ENCODE measurements around the gene ABHD4. TPM values are rescaled to one million over a fixed set of nuclear protein-coding genes. Genes with fewer than 3 reads are reported as not detected.
A peak's percentile ranks its signal among the peaks of the same experiment; 100 is the strongest.
"Not testable (repeated sequence)": the region's sequence is repeated elsewhere in the genome, so short reads cannot be mapped to it uniquely, and the experiment has no call there.

The ABHD4 gene
- total RNA-seq, 1 experiment from 2014 or later: 11.6 TPM

DNA sequence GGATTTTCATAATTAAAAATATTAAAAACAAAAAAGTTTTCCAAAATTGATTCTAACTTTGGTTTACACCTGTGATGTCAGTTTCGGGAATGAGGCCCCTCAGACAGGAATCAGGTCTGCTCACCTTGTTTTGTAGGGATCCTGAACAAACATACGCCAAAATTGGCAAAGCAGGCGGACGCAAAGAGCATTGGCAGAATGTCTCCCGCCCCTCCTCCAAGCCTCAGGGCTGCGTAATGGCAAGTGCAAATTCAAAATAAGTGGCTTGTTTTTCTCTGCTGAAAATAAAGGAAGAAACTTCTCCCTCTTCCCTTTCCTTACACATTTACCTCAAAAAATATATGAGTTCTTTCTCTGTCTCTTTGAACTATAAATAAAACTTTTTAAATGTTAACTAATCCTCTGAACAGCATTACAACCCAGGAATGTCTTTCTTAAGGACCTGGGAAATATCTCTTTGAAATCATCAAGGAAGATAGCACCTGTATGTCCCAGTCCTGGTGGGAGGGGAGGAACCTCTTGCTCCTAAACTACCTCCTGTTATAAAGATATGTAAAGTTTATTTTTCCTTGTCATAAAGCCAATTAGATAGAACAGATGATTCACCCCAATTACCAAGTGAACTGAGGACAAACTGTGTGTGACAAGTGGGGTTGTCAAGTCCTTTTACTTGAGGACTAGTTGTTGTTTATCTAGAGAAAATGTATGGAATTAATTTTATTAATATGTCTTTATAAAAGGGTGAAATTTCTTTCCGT is 29.6 kb downstream of the ABHD4 start:
- no peak for DNase-seq (ENCODE audit: low spot score)

DNA sequence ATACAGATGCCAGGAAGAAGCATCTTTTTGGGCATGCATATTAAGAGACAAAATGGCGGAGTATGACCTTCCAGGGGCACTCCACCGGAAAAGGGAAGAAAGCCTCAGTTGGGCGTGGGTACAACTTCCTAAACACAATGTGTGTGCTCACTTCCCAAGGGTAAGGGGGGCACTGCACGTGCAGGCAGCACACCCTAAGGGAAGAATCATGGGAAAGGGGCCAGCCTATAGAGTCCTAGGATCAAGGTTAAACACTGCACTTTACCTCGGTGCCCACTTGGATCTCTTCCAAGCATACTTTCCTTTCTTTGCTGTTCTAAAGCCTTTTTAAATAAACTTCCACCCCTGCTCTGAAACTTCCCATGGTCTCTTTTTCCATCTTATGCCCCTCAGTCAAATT is 31.3 kb downstream of the ABHD4 start:
- DNase-seq (ENCODE audit: low spot score): no peak

DNA sequence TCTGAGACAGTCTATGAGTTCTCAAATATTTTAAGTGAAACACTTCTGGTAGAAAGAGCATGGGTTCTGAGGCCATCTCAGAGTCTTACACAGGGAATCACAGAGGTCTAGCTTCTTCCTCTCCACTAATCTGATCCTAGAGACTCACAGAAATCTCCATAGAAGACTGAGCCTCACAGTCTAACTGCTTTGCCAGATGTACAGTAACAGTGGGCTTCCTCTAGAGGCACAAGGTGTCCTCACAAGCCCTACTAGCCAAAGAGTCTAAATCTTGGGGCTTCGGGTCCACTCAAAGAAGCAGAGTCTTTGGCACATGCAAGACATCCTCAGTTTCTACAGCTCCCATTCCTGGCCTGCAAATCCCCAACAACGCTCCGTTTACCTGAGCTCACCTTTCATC is 32.0 kb downstream of the ABHD4 start:
- no peak for DNase-seq (ENCODE audit: low spot score)

- no peak for DNase-seq (ENCODE audit: low spot score)
Measured at GRCh38 chr14:22630486-22630885, 32.4 kb downstream of the ABHD4 start.

GRCh38 chr14:22634233-22634900 is 36.3 kb downstream of the ABHD4 start:
- DNase-seq (ENCODE audit: low spot score): no peak

DNA sequence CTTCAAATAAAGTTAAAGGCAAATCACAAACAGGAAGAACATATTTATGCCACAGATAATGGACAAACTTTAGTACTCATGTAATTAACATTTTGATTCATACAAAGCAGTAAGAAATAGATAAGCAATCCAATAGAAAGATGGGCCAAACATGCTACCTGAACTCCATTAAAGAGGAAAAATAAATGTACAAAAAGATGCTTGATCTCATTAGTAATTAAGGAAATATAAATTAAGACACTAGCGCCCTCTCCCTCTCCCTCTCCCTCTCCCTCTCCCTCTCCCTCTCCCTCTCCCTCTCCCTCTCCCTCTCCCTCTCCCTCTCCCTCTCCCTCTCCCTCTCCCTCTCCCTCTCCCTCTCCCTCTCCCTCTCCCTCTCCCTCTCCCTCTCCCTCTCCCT is 37.9 kb downstream of the ABHD4 start:
- not testable (repeated sequence) for DNase-seq (ENCODE audit: low spot score)

DNA sequence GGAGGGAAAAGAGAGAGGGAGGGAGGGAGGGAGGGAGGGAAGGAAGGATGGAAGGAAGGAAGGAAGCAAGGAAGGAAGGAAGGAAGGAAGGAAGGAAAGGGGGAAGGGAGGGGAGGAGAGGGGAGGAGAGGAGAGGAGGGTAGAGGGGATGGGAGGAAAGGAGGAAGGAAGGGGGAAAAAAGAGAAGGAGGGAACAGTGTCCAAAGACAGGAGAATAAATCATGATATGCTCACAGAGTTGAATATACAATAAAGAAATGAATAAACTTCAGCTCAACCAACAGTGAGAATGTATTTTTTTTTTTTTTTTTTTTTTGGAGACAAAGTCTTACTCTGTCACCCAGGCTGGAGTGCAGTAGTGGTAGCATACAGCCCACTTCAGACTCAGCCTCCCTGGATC is 42.1 kb downstream of the ABHD4 start:
- DNase-seq (ENCODE audit: low spot score): no peak

DNA sequence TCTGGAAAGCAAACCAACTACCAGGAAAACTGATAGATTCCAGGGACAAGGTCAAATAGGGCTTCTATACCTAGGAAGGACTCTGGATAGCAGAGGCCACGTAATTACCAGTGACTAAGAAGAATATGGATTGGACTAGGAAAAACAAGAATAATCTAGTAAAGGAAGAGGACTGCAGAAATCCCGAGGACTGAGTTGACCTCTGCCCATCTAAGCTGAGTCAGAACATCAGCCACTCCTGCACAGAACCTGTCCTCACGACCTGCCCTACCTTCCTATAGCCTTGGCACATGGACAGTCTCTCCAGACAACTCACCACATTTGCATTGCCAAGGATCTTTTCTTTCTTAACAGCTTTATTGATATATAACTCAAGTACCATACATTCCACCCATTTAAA is 43.7 kb downstream of the ABHD4 start:
- no peak for DNase-seq (ENCODE audit: low spot score)

- no peak for DNase-seq (ENCODE audit: low spot score)
Measured at GRCh38 chr14:22644305-22644635, 46.2 kb downstream of the ABHD4 start, which contains the start of gene OR6J1. Gene OR6J1, minus strand, starts transcription at chr14:22644352. Its CDS starts 9,541 bp downstream, at chr14:22634811.

DNA sequence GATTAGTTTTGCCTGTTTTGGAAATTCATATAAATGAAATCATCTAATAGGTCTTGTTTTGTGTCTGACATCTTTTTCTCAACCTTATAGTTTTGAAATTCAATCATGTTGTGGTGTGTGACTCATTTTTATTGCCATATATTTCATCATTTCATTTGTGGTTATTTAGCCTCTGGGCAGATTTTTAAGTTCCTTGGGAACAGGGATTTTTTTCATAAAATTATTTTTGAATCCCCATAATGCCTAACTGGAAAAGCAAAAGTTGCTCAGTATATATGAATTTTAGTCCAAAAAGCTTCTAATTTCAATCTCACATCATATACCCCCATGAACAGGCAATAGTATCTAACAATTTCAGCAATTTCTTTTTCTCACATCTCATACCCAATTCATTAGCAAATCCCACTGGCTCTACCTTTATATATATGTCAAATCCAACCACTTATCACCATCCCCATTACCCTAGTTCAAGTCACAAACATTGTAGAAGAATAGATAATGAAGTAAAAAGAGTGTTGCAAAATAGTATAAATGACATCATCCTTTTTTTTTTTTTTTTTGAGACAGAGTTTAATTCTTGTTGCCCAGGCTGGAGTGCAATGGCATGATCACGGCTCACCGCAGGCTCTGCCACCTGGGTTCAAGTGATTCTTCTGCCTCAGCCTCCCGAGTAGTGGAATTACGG is 48.6 kb downstream of the ABHD4 start:
- no peak for DNase-seq (ENCODE audit: low spot score)

- no peak for DNase-seq (ENCODE audit: low spot score)
Measured at GRCh38 chr14:22648506-22648905, 50.4 kb downstream of the ABHD4 start.

GRCh38 chr14:22650046-22650739 is 52.1 kb downstream of the ABHD4 start:
- no peak for DNase-seq (ENCODE audit: low spot score)

DNA sequence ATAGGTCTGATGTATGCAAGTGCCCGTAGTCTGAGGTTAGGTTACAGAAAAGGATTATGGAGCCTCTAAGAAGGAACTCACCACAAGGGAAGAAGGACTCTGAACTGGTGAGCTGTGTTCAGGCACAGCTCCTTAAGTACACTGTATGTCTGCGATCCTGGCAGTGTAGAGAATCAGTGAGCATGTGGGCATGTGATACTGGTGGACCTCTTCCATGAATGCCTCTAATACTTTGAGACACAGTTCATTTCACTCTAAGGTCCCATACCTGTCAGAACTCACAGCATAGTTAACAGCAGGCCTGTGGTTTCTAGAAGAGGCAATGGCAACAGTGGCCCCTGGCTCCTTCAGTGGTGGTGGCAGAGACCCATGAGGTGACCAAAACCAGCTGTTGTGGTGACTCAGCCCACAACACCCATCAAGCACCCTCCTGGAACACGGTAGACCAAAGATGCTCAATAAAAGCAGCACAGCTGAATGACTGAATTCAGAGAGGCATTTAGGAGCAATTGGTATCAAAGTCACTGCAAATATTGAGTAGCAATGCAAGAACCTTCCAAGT is 52.9 kb downstream of the ABHD4 start:
- DNase-seq (ENCODE audit: low spot score): peak; percentile 57

DNA sequence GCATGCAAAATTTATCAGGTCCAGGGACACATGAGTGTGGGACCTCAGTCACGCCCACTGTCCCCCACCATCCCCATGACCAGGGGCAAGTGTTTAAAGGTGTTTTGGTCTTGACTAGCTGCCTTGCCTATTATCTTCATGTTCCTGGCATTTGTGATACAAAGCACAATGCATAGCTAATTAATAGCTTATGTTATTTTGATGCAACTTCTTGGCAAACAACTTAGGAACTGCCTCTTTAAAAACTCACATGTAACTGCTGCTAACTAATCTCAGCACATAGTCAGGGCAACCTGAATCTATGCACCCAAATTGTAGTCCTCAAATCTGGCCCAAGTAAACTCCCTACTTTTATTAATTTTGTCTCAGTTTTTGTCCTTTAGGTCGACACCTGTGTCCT is 53.5 kb downstream of the ABHD4 start:
- no peak for DNase-seq (ENCODE audit: low spot score)

GRCh38 chr14:22653012-22653621 is 55.0 kb downstream of the ABHD4 start:
- peak; percentile 58 for DNase-seq (ENCODE audit: low spot score)

DNA sequence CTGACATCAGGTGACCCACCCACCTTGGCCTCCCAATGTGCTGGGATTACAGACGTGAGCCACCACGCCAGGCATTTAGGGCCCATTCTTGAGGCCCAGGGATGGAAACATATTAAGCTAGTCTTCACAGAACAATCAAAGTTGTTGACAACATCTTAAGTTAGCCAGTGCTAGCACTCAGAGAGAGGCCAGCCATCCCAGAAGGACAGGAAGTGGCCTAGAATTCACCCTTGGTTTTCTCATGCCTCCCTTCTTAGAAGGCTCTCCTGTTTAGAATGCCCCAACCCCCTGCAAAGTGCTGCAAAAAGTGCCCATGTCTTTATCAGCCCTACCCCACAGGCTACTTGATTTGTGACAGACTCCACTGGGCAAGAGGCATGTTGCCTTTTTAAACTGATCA is 58.1 kb downstream of the ABHD4 start:
- no peak for DNase-seq (ENCODE audit: low spot score)

- DNase-seq (ENCODE audit: low spot score): peak; percentile 19
Measured at GRCh38 chr14:22656945-22657731, 59.0 kb downstream of the ABHD4 start.

DNA sequence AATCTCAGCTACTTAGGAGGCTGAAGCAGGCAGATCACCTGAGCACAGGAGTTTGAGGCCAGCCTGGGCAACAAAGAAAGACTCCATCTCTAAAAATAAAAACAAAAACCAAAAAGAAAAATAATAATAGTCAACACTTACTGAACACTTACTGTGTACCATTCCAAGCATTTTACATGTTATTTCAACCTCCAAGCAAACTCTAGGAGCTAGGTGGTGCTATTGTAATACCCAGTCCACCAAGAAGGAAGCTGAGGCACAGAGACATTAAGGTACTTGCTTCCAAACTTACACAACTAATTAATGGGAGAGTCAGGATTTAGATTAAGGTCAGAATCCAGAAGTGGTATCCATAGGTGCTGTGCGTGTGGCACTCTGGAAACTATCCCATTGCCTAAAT is 59.8 kb downstream of the ABHD4 start:
- no peak for DNase-seq (ENCODE audit: low spot score)

DNA sequence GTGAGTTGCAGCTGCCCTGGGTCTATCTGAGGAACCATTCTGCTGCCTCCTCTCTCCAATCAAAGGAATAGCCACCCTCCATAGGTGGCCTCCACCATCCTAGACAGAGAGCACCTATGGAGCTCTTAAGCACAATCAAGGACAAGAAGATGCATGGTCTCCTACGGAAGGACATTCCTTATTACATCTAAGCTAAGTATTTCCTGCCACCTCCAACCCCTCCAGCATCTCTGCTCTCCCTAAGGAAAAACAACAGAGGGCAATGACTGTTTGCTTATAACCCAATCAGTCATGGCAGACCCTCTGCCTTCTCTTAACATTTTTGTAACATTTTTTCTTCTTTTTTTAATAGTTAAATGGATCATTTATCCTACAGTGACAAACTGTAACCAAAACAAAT is 60.8 kb downstream of the ABHD4 start:
- DNase-seq (ENCODE audit: low spot score): no peak

- DNase-seq (ENCODE audit: low spot score): no peak
Measured at GRCh38 chr14:22660654-22661053, 62.6 kb downstream of the ABHD4 start.

Data from A172 (cell line).